HepG2 (cell line): ENCODE results near the gene ZNF213. TPM values are rescaled to one million over a fixed set of nuclear protein-coding genes. Genes with fewer than 3 reads are reported as not detected.

Source experiments
- ARNTL ChIP-seq: sonication (generic); formaldehyde crosslinking; IDR thresholded peaks from 2 replicates; pipeline ENCODE4 v1.4.0; 2020; ENCODE audit warnings: mild to moderate bottlenecking, missing genetic modification reagents
- CBX5 ChIP-seq: sonication (generic); formaldehyde crosslinking; IDR thresholded peaks from 2 replicates; pipeline ENCODE4 v1.4.0; 2020; ENCODE audit warnings: missing genetic modification reagents, borderline replicate concordance
- CCAR2 ChIP-seq: fragments of 200-400 bp; formaldehyde crosslinking; optimal IDR thresholded peaks from 2 replicates; pipeline ENCODE3; 2018; ENCODE audit warnings: low read depth, mild to moderate bottlenecking, low read length, moderate library complexity
- CREM ChIP-seq, 2 experiments: sonication (generic) in 1 of 2; formaldehyde crosslinking in 1 of 2; IDR thresholded peaks; 2 replicates each; pipeline versions ENCODE4 v1.4.0 to v1.6.1; 2016 to 2020; ENCODE audit warnings: antibody characterized with exemption in 1 of 2, mild to moderate bottlenecking in 1 of 2, missing genetic modification reagents in 1 of 2
- MXD1 ChIP-seq: sonication (generic); formaldehyde crosslinking; IDR thresholded peaks from 2 replicates; pipeline ENCODE4 v1.4.0; 2020; ENCODE audit warnings: mild to moderate bottlenecking, missing genetic modification reagents
- NCOA5 ChIP-seq: sonication (generic); formaldehyde crosslinking; IDR thresholded peaks from 2 replicates; pipeline ENCODE4 v1.4.0; 2020; ENCODE audit warnings: missing genetic modification reagents
- RELA ChIP-seq: sonication (generic); formaldehyde crosslinking; IDR thresholded peaks from 2 replicates; pipeline ENCODE4 v1.4.0; 2020; ENCODE audit warnings: missing genetic modification reagents
- TEAD3 ChIP-seq: optimal IDR thresholded peaks from 2 replicates; pipeline ENCODE3; 2016; ENCODE audit warnings: borderline replicate concordance
- ZNF230 ChIP-seq: sonication (generic); formaldehyde crosslinking; IDR thresholded peaks from 2 replicates; pipeline ENCODE4 v1.4.0; 2020; ENCODE audit warnings: mild to moderate bottlenecking, missing genetic modification reagents
- ZNF263 ChIP-seq: sonication (generic); formaldehyde crosslinking; IDR thresholded peaks from 2 replicates; pipeline ENCODE4 v1.4.0; 2020; ENCODE audit warnings: missing genetic modification reagents
- ZNF318 ChIP-seq: sonication (generic); formaldehyde crosslinking; IDR thresholded peaks from 2 replicates; pipeline ENCODE4 v1.4.0; 2020; ENCODE audit warnings: mild to moderate bottlenecking, missing genetic modification reagents
- ZNF350 ChIP-seq: sonication (generic); formaldehyde crosslinking; IDR thresholded peaks from 2 replicates; pipeline ENCODE4 v1.4.0; 2020; ENCODE audit warnings: mild to moderate bottlenecking, low read depth, missing genetic modification reagents, borderline replicate concordance
- ZNF441 ChIP-seq: sonication (generic); formaldehyde crosslinking; IDR thresholded peaks from 2 replicates; pipeline ENCODE4 v1.7.0; 2021; ENCODE audit warnings: missing genetic modification reagents, borderline replicate concordance
- ZNF549 ChIP-seq: sonication (generic); formaldehyde crosslinking; IDR thresholded peaks from 2 replicates; pipeline ENCODE4 v1.5.0; 2020; ENCODE audit warnings: missing genetic modification reagents
- ZNF577 ChIP-seq: sonication (generic); formaldehyde crosslinking; IDR thresholded peaks from 2 replicates; pipeline ENCODE4 v1.4.0; 2020; ENCODE audit warnings: mild to moderate bottlenecking, low read depth, missing genetic modification reagents, borderline replicate concordance
- ZNF704 ChIP-seq: sonication (generic); formaldehyde crosslinking; IDR thresholded peaks from 2 replicates; pipeline ENCODE4 v1.8.1; 2023; ENCODE audit warnings: mild to moderate bottlenecking, inconsistent platforms, moderate library complexity, missing genetic modification reagents, borderline replicate concordance
- ZNF776 ChIP-seq: sonication (generic); formaldehyde crosslinking; IDR thresholded peaks from 2 replicates; pipeline ENCODE4 v1.4.0; 2020; ENCODE audit warnings: mild to moderate bottlenecking, missing genetic modification reagents
- ZSCAN29 ChIP-seq: sonication (generic); formaldehyde crosslinking; conservative IDR thresholded peaks from 2 replicates; pipeline ENCODE4 v1.4.0; 2020; ENCODE audit warnings: mild to moderate bottlenecking, missing genetic modification reagents
- polyA plus RNA-seq, 8 experiments: library from polyadenylated mRNA; depleted of rRNA in 3 of 8; stranded (reverse) in 7 of 8; unstranded in 1 of 8; fragments of >200 nt; fragmentation: Illumina TruSeq in 4 of 8; extraction: Trizol in 4 of 8; gene quantifications; 2 replicates each; pipeline versions ENCODE4 v1.2.1 to v1.2.3, GENCODE V29; 2011 to 2016; ENCODE audit warnings: low read depth in 4 of 8, missing spikeins in 1 of 8, mixed read lengths in 1 of 8; ENCODE audit not compliant: insufficient read depth in 1 of 8
- total RNA-seq, 5 experiments: library from RNA; depleted of rRNA; stranded (reverse); fragments of >200 nt; fragmentation: Illumina TruSeq; extraction: Trizol; gene quantifications; 2 replicates each; pipeline ENCODE4 v1.2.3, GENCODE V29; 2016; ENCODE audit warnings: low read depth in 1 of 5

The ZNF213 gene
- total and polyA plus RNA-seq, 2 of the 13 experiments (the other 11 are each of a cell fraction or from before 2014, with no cell fraction given): 0.59 to 0.97 TPM

- 0 out of 2 replicates have a peak, but pooled peaks have one; percentile 24 for TF ChIP-seq ZNF441
- no peak for TF ChIP-seq CCAR2
- TF ChIP-seq ZNF577: no peak
- peak; percentile 53; the same call in 1 of the 2 replicates for TF ChIP-seq ZSCAN29 (CRISPR knock-in tag)
- 0 out of 2 replicates have a peak, but pooled peaks have one; percentile 84 for TF ChIP-seq ZNF318 (CRISPR knock-in tag)
- TF ChIP-seq MXD1 (CRISPR knock-in tag): 0 out of 2 replicates have a peak, but pooled peaks have one; percentile 52
- peak; percentile 42; the same call in 1 of the 2 replicates for TF ChIP-seq CREM (IDR thresholded peaks at IDR 0.05)
- no peak for TF ChIP-seq CREM (CRISPR knock-in tag; IDR thresholded peaks at IDR 0.05)
- no peak for TF ChIP-seq ZNF549 (CRISPR knock-in tag)
- TF ChIP-seq ZNF776 (CRISPR knock-in tag): no peak
- peak; percentile 62 for TF ChIP-seq TEAD3 (CRISPR knock-in tag)
- TF ChIP-seq RELA (CRISPR knock-in tag): no peak
- peak; percentile 66; the same call in 1 of the 2 replicates for TF ChIP-seq CBX5 (CRISPR knock-in tag)
- 0 out of 2 replicates have a peak, but pooled peaks have one; percentile 49 for TF ChIP-seq ZNF704
- TF ChIP-seq ARNTL (CRISPR knock-in tag): peak; percentile 70
- no peak for TF ChIP-seq NCOA5 (CRISPR knock-in tag)
- peak; percentile 53; the same call in 1 of the 2 replicates for TF ChIP-seq ZNF350 (CRISPR knock-in tag)
- TF ChIP-seq ZNF230 (CRISPR knock-in tag): peak; percentile 76; the same call in 1 of the 2 replicates
- no peak for TF ChIP-seq ZNF263 (CRISPR knock-in tag)
Measured at GRCh38 chr16:3112058-3112880, 22.6 kb upstream of the ZNF213 start, which contains the start of gene ZNF205 (continued).
